Measurements from ENCODE around the gene PARVB. TPM values are rescaled to one million over a fixed set of nuclear protein-coding genes. Genes with fewer than 3 reads are reported as not detected.

The PARVB gene
- total and polyA plus RNA-seq, 9 of the 15 experiments (the other 6 are each of a cell fraction or from before 2014, with no cell fraction given): 1.1 to 59.2 (median 29.2) TPM

DNA sequence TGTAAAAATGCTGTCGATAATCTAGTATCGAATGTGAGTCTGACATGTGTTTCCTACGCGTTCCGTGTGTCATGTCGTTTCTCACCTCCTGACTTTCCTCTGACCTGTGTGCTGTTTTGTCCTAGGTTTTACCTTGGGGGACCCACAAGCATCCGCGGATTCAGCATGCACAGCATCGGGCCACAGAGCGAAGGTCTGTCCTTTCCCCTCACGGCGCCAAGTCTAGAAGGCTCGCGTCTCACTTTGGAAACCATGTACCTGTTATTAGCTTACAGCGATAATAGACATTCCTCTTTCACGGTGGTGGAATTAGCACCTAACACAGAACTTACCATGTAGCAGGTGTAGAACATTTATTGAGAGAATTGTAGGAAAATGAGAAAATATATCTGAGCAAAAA is 40.3 kb upstream of the PARVB start (continued):
- TF ChIP-seq, protein P1, sequence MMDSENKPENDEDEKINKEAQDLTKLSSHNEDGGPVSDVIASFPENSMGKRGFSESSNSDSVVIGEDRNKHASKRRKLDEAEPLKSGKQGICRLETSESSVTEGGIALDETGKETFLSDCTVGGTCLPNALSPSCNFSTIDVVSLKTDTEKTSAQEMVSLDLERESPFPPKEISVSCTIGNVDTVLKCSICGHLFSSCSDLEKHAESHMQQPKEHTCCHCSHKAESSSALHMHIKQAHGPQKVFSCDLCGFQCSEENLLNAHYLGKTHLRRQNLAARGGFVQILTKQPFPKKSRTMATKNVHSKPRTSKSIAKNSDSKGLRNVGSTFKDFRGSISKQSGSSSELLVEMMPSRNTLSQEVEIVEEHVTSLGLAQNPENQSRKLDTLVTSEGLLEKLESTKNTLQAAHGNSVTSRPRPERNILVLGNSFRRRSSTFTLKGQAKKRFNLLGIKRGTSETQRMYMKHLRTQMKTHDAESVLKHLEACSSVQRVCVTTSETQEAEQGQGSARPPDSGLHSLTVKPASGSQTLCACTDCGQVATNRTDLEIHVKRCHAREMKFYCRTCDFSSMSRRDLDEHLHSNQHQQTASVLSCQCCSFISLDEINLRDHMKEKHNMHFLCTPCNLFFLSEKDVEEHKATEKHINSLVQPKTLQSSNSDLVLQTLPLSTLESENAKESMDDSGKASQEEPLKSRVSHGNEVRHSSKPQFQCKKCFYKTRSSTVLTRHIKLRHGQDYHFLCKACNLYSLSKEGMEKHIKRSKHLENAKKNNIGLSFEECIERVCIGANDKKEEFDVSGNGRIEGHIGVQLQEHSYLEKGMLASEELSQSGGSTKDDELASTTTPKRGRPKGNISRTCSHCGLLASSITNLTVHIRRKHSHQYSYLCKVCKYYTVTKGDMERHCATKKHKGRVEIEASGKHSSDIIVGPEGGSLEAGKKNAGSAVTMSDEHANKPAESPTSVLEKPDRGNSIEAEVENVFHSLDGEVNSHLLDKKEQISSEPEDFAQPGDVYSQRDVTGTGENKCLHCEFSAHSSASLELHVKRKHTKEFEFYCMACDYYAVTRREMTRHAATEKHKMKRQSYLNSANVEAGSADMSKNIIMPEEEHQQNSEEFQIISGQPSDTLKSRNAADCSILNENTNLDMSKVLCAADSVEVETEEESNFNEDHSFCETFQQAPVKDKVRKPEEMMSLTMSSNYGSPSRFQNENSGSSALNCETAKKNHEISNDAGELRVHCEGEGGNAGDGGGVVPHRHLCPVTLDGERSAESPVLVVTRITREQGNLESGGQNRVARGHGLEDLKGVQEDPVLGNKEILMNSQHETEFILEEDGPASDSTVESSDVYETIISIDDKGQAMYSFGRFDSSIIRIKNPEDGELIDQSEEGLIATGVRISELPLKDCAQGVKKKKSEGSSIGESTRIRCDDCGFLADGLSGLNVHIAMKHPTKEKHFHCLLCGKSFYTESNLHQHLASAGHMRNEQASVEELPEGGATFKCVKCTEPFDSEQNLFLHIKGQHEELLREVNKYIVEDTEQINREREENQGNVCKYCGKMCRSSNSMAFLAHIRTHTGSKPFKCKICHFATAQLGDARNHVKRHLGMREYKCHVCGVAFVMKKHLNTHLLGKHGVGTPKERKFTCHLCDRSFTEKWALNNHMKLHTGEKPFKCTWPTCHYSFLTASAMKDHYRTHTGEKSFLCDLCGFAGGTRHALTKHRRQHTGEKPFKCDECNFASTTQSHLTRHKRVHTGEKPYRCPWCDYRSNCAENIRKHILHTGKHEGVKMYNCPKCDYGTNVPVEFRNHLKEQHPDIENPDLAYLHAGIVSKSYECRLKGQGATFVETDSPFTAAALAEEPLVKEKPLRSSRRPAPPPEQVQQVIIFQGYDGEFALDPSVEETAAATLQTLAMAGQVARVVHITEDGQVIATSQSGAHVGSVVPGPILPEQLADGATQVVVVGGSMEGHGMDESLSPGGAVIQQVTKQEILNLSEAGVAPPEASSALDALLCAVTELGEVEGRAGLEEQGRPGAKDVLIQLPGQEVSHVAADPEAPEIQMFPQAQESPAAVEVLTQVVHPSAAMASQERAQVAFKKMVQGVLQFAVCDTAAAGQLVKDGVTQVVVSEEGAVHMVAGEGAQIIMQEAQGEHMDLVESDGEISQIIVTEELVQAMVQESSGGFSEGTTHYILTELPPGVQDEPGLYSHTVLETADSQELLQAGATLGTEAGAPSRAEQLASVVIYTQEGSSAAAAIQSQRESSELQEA (IDR thresholded peaks at IDR 0.05; ENCODE audit: low read depth): no peak
- TF ChIP-seq, protein P2, sequence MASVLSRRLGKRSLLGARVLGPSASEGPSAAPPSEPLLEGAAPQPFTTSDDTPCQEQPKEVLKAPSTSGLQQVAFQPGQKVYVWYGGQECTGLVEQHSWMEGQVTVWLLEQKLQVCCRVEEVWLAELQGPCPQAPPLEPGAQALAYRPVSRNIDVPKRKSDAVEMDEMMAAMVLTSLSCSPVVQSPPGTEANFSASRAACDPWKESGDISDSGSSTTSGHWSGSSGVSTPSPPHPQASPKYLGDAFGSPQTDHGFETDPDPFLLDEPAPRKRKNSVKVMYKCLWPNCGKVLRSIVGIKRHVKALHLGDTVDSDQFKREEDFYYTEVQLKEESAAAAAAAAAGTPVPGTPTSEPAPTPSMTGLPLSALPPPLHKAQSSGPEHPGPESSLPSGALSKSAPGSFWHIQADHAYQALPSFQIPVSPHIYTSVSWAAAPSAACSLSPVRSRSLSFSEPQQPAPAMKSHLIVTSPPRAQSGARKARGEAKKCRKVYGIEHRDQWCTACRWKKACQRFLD (CRISPR knock-in tag; IDR thresholded peaks at IDR 0.05): no peak
- TF ChIP-seq FIP1L1 (IDR thresholded peaks at IDR 0.05; ENCODE audit: low read depth, low read length, poor library complexity, severe bottlenecking) (no peak), HDAC1 (IDR thresholded peaks at IDR 0.05) (no peak), ZSCAN32 (CRISPR knock-in tag; IDR thresholded peaks at IDR 0.05) (no peak)
- TF ChIP-seq, protein P3, sequence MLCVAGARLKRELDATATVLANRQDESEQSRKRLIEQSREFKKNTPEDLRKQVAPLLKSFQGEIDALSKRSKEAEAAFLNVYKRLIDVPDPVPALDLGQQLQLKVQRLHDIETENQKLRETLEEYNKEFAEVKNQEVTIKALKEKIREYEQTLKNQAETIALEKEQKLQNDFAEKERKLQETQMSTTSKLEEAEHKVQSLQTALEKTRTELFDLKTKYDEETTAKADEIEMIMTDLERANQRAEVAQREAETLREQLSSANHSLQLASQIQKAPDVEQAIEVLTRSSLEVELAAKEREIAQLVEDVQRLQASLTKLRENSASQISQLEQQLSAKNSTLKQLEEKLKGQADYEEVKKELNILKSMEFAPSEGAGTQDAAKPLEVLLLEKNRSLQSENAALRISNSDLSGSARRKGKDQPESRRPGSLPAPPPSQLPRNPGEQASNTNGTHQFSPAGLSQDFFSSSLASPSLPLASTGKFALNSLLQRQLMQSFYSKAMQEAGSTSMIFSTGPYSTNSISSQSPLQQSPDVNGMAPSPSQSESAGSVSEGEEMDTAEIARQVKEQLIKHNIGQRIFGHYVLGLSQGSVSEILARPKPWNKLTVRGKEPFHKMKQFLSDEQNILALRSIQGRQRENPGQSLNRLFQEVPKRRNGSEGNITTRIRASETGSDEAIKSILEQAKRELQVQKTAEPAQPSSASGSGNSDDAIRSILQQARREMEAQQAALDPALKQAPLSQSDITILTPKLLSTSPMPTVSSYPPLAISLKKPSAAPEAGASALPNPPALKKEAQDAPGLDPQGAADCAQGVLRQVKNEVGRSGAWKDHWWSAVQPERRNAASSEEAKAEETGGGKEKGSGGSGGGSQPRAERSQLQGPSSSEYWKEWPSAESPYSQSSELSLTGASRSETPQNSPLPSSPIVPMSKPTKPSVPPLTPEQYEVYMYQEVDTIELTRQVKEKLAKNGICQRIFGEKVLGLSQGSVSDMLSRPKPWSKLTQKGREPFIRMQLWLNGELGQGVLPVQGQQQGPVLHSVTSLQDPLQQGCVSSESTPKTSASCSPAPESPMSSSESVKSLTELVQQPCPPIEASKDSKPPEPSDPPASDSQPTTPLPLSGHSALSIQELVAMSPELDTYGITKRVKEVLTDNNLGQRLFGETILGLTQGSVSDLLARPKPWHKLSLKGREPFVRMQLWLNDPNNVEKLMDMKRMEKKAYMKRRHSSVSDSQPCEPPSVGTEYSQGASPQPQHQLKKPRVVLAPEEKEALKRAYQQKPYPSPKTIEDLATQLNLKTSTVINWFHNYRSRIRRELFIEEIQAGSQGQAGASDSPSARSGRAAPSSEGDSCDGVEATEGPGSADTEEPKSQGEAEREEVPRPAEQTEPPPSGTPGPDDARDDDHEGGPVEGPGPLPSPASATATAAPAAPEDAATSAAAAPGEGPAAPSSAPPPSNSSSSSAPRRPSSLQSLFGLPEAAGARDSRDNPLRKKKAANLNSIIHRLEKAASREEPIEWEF (CRISPR knock-in tag; IDR thresholded peaks at IDR 0.05): no peak
